Lower lobe of right lung (tissue), 2 donors: ENCODE results near the gene SAPCD2. TPM values are rescaled to one million over a fixed set of nuclear protein-coding genes. Genes with fewer than 3 reads are reported as not detected.

Source experiments
- ATAC-seq, 2 donors: fragments of 200-7000 bp; cut with Tn5 transposase; one replicate each; pipeline ENCODE4 v1.9.1; 2020 to 2022; ENCODE audit warnings: mild to moderate bottlenecking in 2 of 2, moderate library complexity in 2 of 2
- DNase-seq: peaks from one replicate; pipeline ENCODE4 v3.0.0-alpha.2; 2020
- H3K27ac ChIP-seq: fragments of 200-600 bp; one replicate; pipeline ENCODE4 v1.8.0; 2022
- H3K27me3 ChIP-seq: fragments of 200-600 bp; one replicate; pipeline ENCODE4 v1.8.0; 2022; ENCODE audit warnings: low read depth
- H3K36me3 ChIP-seq: fragments of 200-600 bp; one replicate; pipeline ENCODE4 v1.8.0; 2022; ENCODE audit warnings: mild to moderate bottlenecking
- H3K4me1 ChIP-seq: fragments of 200-600 bp; one replicate; pipeline ENCODE4 v1.8.0; 2022
- H3K4me3 ChIP-seq: fragments of 200-600 bp; one replicate; pipeline ENCODE4 v1.8.0; 2022; ENCODE audit warnings: mild to moderate bottlenecking
- H3K9me3 ChIP-seq: fragments of 200-600 bp; one replicate; pipeline ENCODE4 v1.8.0; 2022
- intact Hi-C: fragments of 100-400 bp; cut with DNase I; formaldehyde crosslinking; loops from one replicate; pipeline ENCODE4 v1.11.0; 2022
- total RNA-seq: library from RNA; stranded (reverse); fragmentation: NEBNext Ultra II Directional; extraction: Animal tissue kit (Norgen Biotek cat#: 25700); gene quantifications from one replicate; pipeline ENCODE4 v1.2.1, GENCODE V29; 2021
- TF ChIP-seq, protein P1 (sequence below): fragments of 200-600 bp; IDR thresholded peaks from one replicate; pipeline ENCODE4 v1.8.0; 2022; ENCODE audit warnings: antibody characterized with exemption, mild to moderate bottlenecking
- donor health status: DM: no; HTN: yes; CAD: no; lungs with severe emphysema.

The SAPCD2 gene
- total RNA-seq, 1 donor from 2014 or later = 0.86 TPM

DNA sequence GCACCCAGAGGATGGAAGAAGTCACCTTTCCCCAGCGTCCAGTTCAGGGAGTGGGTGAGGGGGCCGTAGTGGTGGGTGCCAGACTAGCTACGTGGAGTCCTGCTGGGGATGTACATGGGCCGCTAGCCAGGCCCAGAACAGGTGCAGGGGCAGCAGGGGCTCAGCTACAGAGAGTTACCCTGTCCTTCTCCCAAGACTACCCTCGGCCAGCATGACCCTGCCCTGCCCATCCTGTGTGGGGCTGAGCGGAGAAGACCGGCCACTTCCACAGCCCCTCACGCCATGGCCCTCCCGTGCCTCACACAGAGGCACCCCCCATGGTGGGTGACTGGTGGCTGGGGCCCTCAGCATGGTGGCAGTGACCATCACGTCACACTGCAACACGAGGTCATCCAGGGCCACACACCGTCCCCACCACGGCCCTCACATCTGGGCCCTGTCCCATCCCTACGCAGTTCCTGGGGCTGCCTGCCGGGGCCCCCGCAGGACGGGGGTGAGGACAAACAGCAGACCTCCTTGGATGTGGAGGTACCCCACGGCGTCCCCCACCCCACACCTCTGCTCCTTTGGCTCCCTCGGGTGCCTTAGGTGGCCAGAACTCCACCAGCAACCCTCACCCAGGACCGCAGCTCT is 45.2 kb upstream of the SAPCD2 start:
- intact Hi-C loops = no loop called here
- Histone ChIP-seq H3K27me3 (no peaks in the 10 kb centered on the region), H3K9me3 (no peaks in the 10 kb centered on the region), H3K36me3 (peaks cover 25% of the 10 kb centered on the region), H3K27ac (no peak overlapping the region), H3K4me3 (peak overlapping the region; percentile 85), H3K4me1 (peaks cover 14% of the 10 kb centered on the region)
- TF ChIP-seq, protein P1, sequence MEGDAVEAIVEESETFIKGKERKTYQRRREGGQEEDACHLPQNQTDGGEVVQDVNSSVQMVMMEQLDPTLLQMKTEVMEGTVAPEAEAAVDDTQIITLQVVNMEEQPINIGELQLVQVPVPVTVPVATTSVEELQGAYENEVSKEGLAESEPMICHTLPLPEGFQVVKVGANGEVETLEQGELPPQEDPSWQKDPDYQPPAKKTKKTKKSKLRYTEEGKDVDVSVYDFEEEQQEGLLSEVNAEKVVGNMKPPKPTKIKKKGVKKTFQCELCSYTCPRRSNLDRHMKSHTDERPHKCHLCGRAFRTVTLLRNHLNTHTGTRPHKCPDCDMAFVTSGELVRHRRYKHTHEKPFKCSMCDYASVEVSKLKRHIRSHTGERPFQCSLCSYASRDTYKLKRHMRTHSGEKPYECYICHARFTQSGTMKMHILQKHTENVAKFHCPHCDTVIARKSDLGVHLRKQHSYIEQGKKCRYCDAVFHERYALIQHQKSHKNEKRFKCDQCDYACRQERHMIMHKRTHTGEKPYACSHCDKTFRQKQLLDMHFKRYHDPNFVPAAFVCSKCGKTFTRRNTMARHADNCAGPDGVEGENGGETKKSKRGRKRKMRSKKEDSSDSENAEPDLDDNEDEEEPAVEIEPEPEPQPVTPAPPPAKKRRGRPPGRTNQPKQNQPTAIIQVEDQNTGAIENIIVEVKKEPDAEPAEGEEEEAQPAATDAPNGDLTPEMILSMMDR = no peak
- ATAC-seq (peak in 1 of 2 donors; percentile 1), DNase-seq (no peak)

DNA sequence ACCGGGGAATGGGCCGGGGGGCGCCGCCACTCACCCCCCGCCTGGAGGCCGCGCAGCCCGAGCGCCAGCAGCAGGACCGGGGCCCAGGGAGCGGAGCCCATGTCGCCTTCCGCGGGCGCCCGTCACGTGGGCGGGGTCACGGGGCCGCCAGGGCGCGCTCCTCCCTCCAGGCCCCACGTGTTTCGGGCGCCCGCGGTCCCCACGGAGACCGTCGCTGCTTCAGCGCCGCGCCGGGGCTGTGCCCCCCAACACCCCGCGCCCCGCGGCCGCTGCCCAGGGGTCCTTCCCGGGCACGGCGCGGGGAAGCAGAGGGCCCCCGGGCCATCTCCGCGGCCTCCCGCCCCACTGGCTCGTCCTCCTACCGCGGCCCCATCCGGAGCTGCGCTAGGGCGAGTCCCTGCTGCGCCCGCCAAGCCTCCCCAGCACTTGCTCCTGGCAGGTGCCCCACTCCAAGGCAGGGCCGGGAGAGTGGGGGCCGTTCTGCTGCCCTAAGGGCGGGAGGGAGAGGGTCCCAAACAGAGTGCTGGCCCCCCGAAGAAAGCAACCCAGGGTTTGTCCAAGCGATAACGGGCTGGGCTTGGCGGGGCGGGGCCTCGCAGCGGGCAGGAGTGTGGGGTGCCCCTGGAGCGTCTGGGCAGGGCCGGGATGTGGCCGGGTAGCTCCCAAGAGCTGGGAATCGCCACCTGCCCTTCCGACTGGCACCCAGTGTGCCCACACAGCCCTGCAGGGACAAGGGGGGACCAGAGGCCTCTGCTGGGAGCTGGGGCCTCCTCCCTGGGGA is 44.4 kb upstream of the SAPCD2 start, which contains the start of gene DPP7:
DPP7 (minus strand) TSS at position 121 of the 781 bp plus-strand sequence; CDS start at position 101, 20 bp downstream.
- peak; percentile 87 for DNase-seq

DNA sequence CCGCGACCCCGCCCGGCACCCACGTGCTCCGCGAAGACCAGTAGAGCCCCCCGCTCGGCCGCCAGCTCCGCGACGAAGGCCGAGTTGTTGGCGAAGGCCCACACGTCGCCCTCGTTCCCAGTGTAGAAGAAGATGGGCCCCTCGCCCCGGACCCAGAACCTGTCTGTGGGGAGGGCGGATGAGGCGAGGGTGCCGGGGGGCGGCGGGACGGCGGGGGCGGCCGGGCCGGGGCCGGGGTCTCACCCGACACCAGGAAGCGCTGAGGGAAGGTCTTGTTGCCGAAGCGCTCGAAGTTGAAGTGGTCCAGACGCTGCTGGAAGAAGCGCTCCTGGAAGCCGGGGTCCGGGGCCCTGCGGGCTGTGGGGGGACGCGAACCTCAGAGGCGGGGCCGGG is 43.9 kb upstream of the SAPCD2 start:
- Histone ChIP-seq H3K4me3 (peak overlapping the region; percentile 85), H3K27ac (peak overlapping the region; percentile 69), H3K36me3 (peaks cover 37% of the 10 kb centered on the region), H3K27me3 (no peaks in the 10 kb centered on the region), H3K9me3 (no peaks in the 10 kb centered on the region), H3K4me1 (peaks cover 14% of the 10 kb centered on the region)
- DNase-seq (peak; percentile 47), ATAC-seq (peak; percentile 1 to 13)
- TF ChIP-seq, protein P1 = no peak
- intact Hi-C loops = no loop called here

More for the DNA sequence above, 44.4 kb upstream of the SAPCD2 start, which contains the start of gene DPP7:
- peaks cover 32% of the 10 kb centered on the region for H3K36me3 ChIP-seq
- peak; percentile 89 to 94 for ATAC-seq
- no peaks in the 10 kb centered on the region for H3K27me3 ChIP-seq
- peak within 1 kb of the TSS; percentile 69 for H3K27ac ChIP-seq
- H3K9me3 ChIP-seq = no peaks in the 10 kb centered on the region
- TF ChIP-seq, protein P1 = no peak
- intact Hi-C loops = no loop called here
- peaks cover 14% of the 10 kb centered on the region for H3K4me1 ChIP-seq
- H3K4me3 ChIP-seq = peak within 1 kb of the TSS; percentile 85

DNA sequence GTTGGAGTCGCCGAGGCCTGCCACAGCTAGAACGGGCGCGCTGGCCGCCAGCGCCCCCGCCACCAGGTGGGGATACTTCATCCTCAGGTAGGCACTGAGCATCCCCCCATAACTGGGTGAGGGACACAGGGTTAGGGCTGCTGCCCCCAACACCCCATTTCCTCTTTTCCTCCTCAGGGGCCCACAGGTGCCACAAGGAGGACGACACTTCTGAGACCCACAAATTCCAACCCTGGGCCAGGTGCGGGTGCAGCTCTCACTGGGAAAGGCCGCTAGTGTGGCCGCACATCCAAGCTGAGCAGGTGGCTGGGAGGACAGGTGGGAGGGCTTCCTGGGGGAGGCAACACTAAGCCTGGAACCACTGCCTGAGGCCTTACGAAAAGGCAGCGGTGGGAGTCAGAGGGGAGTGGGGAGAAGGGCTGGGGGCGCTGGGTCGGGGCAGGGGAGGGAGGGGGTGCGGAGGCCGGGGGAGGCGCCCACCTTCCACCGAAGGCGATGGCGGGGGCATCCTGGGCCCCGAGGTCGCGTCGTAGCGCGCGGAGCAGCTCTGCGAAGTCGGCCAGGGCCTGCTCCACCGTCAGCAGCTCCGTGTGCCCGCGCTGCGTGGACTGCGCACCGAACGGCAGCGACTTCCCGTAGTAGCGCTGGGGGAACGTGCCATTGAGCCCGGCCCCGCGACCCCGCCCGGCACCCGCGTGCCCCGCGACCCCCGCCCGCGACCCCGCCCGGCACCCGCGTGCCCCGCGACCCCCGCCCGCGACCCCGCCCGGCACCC is 43.2 kb upstream of the SAPCD2 start:
- H3K9me3 ChIP-seq = no peaks in the 10 kb centered on the region
- no peaks in the 10 kb centered on the region for H3K27me3 ChIP-seq
- H3K36me3 ChIP-seq = peaks cover 44% of the 10 kb centered on the region
- DNase-seq (no peak), ATAC-seq (no peak)
- peak overlapping the region; percentile 85 for H3K4me3 ChIP-seq
- TF ChIP-seq, protein P1 = no peak
- intact Hi-C loops = no loop called here
- H3K27ac ChIP-seq = no peak overlapping the region
- peaks cover 14% of the 10 kb centered on the region for H3K4me1 ChIP-seq

DNA sequence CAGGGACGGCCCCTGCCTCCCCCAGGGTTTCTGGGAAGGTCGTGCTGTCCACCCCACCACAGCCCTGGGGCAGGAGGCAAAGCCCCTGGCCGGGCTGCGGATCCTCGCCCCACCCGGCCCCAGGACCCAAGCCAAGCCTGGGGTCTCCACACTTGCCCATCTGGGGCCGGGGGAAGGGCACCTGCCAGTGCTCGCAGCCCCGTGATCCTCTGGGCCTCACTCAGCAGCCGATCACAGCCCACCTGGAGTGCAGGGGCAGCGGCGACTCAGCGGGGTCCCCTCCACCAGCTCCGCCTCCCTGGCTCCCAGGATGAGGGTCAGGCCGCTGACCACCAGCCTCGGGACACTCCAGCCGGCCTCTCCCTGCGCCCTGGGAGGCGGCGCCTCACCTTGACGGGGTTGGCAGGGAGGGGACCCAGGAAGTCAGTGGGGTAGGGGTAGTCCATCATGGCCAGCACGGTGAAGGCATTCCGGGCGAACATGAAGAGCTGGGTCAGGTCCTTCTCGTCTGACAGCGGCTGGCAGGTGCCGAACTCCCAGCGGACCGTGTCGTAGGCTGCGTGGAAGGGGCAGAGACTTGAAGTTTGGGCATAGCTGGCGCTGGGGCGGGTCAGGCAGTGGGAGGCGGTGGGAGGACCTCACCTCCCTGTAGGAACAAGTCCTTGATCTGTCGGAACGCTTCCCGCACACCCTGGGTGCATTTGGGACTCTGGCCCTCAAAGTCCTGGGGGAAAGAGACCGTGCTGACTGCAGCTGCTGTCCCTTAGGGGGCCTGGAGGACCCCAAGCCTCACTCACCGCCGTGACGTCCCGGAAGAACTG is 42.4 kb upstream of the SAPCD2 start:
- no peak for ATAC-seq
- Histone ChIP-seq H3K4me3 (no peak overlapping the region), H3K36me3 (peaks cover 52% of the 10 kb centered on the region), H3K9me3 (no peaks in the 10 kb centered on the region), H3K27ac (no peak overlapping the region), H3K4me1 (peaks cover 14% of the 10 kb centered on the region), H3K27me3 (no peaks in the 10 kb centered on the region)
- intact Hi-C loops = no loop called here
- no peak for DNase-seq
- TF ChIP-seq, protein P1 = no peak
